PC-9 (cell line): Measurements from ENCODE around the gene ARGLU1. TPM values are rescaled to one million over a fixed set of nuclear protein-coding genes. Genes with fewer than 3 reads are reported as not detected.

Source experiments
- BruUV-seq: library from RNA; stranded (reverse); fragments of 400-500 nt; replicated peaks from 2 replicates; lab custom pipeline; 2021; lab: Mats Ljungman, UMichigan
- CTCF ChIA-PET: fragments of 300-600 bp; sonication (Branson Sonifier 250); formaldehyde crosslinking; loops from one replicate; lab custom pipeline; 2022; ENCODE audit warnings: antibody characterized with exemption; lab: Charles Lee
- POLR2A ChIA-PET: fragments of 300-600 bp; sonication (Branson Sonifier 250); formaldehyde crosslinking; loops from one replicate; lab custom pipeline; 2022; ENCODE audit warnings: antibody characterized with exemption; ENCODE audit not compliant: unreplicated experiment; lab: Charles Lee
- DNase-seq, 2 experiments: peaks; one replicate each; pipeline versions ENCODE4 v3.0.0 to v3.0.0-alpha.2; 2015 to 2022; ENCODE audit warnings: mixed read lengths in 1 of 2
- H2AFZ ChIP-seq: fragments of 200-600 bp; sonication (generic); 2 replicates; pipeline ENCODE4 v1.8.1; 2017; ENCODE audit warnings: antibody characterized with exemption
- H3F3A ChIP-seq: fragments of 200-600 bp; sonication (generic); 2 replicates; pipeline ENCODE4 v1.8.1; 2017; ENCODE audit warnings: antibody characterized with exemption, mild to moderate bottlenecking, low read depth; ENCODE audit not compliant: insufficient read depth
- H3K27ac ChIP-seq: fragments of 200-600 bp; sonication (generic); 2 replicates; pipeline ENCODE4 v1.6.1; 2016; ENCODE audit warnings: mixed run types
- H3K27me3 ChIP-seq: fragments of 200-600 bp; sonication (generic); 2 replicates; pipeline ENCODE4 v1.6.1; 2016; ENCODE audit warnings: low read depth, mixed run types; ENCODE audit not compliant: insufficient read depth
- H3K36me3 ChIP-seq: fragments of 200-600 bp; sonication (generic); 2 replicates; pipeline ENCODE4 v1.6.1; 2016; ENCODE audit warnings: low read depth, mixed run types
- H3K4me1 ChIP-seq: fragments of 200-600 bp; sonication (generic); replicated peaks from 2 replicates; pipeline ENCODE4 v1.6.1; 2016; ENCODE audit warnings: mixed run types; ENCODE audit not compliant: insufficient read depth
- H3K4me2 ChIP-seq: fragments of 200-600 bp; sonication (generic); 2 replicates; pipeline ENCODE4 v1.6.1; 2017; ENCODE audit warnings: mixed run types
- H3K4me3 ChIP-seq: fragments of 200-600 bp; sonication (generic); 2 replicates; pipeline ENCODE4 v1.6.1; 2016; ENCODE audit warnings: mixed run types
- H3K79me2 ChIP-seq: fragments of 200-600 bp; sonication (generic); 2 replicates; pipeline ENCODE4 v1.6.1; 2017; ENCODE audit warnings: low read depth, mixed run types
- H3K9me2 ChIP-seq: fragments of 200-600 bp; sonication (generic); 2 replicates; pipeline ENCODE4 v1.8.1; 2017; ENCODE audit warnings: mild to moderate bottlenecking; ENCODE audit not compliant: insufficient read depth
- H3K9me3 ChIP-seq: fragments of 200-600 bp; sonication (generic); 2 replicates; pipeline ENCODE4 v1.8.1; 2016; ENCODE audit warnings: low read depth; ENCODE audit not compliant: insufficient read depth
- H4K20me1 ChIP-seq: fragments of 200-600 bp; sonication (generic); 2 replicates; pipeline ENCODE4 v1.8.1; 2017; ENCODE audit not compliant: insufficient read depth
- CTCF ChIP-seq: fragments of 200-600 bp; sonication (generic); conservative IDR thresholded peaks from 2 replicates; pipeline ENCODE4 v1.6.1; 2017; ENCODE audit warnings: mixed run types, antibody characterized with exemption, mild to moderate bottlenecking, moderate library complexity
- EZH2 ChIP-seq: fragments of 200-600 bp; sonication (generic); IDR thresholded peaks from 2 replicates; pipeline ENCODE4 v1.8.0; 2017; ENCODE audit warnings: antibody characterized with exemption, low read depth
- intact Hi-C: fragments of 100-400 bp; cut with micrococcal nuclease; formaldehyde crosslinking; loops from one replicate; pipeline ENCODE4 v1.10.0; 2022; ENCODE audit not compliant: unreplicated experiment
- total RNA-seq: library from RNA; stranded (reverse); gene quantifications from 2 replicates; pipeline ENCODE4 v1.2.3, GENCODE V29; 2021

The ARGLU1 gene
- total RNA-seq, 1 experiment from 2014 or later = 89.2 TPM

DNA sequence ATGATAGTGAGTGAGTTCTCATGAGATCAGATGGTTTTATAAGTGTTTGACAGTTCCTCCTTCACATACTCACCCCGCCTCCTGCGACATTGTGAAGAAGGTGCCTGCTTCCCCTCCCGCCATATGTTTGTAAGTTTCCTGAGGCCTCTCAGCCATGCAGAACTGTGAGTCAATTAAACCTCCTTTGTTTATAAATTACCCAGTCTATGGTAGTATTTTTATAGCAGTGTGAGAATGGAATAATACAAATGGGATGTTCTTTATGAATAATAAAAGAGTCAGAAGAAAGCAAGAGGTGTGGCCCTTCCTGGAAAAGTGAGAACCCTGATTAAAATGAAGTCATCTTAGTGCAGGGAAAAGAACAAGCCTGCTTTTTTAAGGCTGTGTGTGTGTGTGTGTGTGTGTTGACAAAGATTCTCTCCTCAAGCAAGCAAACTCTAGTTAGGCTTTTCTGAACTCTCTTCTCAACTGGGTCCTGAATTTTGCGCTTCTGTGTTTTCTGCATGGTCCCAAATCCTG lies 18.8 kb upstream of the ARGLU1 start:
- Histone ChIP-seq H4K20me1 (no peaks in the 10 kb centered on the region), H3K9me3 (peaks cover 18% of the 10 kb centered on the region), H3K4me2 (no peak overlapping the region), H3K4me1 (peaks cover 5% of the 10 kb centered on the region; the same call in 1 of the 2 replicates), H3K79me2 (no peaks in the 10 kb centered on the region), H3K27ac (no peak overlapping the region), H2AFZ (no peak overlapping the region), H3K9me2 (peaks cover under 1% of the 10 kb centered on the region; the same call in 1 of the 2 replicates), H3K36me3 (no peaks in the 10 kb centered on the region), H3F3A (no peaks in the 10 kb centered on the region), H3K4me3 (no peak overlapping the region), H3K27me3 (no peaks in the 10 kb centered on the region)
- intact Hi-C loops = no loop called here
- BruUV-seq = no TSS peak
- CTCF ChIA-PET = no interaction called here
- TF ChIP-seq CTCF (no peak), EZH2 (no peak)
- POLR2A ChIA-PET = no interaction called here
- no peak for DNase-seq

DNA sequence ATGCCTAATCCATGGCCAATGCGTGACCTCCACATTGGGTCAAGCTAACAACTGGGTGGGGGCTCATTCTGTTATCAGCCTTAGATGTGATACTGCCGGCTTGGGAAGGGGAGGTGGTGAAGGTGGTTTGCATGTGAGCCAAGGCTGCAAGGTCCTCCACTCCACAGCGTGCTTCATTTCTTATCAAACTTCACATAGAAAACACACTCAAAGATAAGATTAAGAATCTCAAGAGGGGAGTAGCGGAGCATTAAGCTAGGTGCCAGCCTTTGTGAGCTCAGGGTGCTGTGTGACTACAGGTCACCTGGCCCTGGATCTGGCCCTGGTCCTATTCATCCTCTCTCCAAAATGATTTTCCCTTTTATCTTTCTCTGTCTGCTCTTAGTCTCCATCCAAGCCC lies 13.3 kb upstream of the ARGLU1 start:
- H3K9me2 ChIP-seq = 0 out of 2 replicates have a peak, but pooled peaks cover 5% of the 10 kb centered on the region
- TF ChIP-seq CTCF = no peak
- no peak for TF ChIP-seq EZH2
- DNase-seq = no peak
- H4K20me1 ChIP-seq = no peaks in the 10 kb centered on the region
- H3K27ac ChIP-seq = no peak overlapping the region
- intact Hi-C loops = no loop called here
- no peaks in the 10 kb centered on the region for H3K4me1 ChIP-seq
- no peak overlapping the region for H3K4me2 ChIP-seq
- H3K9me3 ChIP-seq = peaks cover 12% of the 10 kb centered on the region; the same call in 1 of the 2 replicates
- no peaks in the 10 kb centered on the region for H3K27me3 ChIP-seq
- BruUV-seq = no TSS peak
- ChIA-PET POLR2A (no interaction called here), CTCF (no interaction called here)
- H2AFZ ChIP-seq = no peak overlapping the region
- H3K36me3 ChIP-seq = no peaks in the 10 kb centered on the region
- no peak overlapping the region for H3K4me3 ChIP-seq
- no peaks in the 10 kb centered on the region for H3K79me2 ChIP-seq
- no peaks in the 10 kb centered on the region for H3F3A ChIP-seq

GRCh38 chr13:106575896-106576295 lies 8.0 kb upstream of the ARGLU1 start:
- no peak overlapping the region for H2AFZ ChIP-seq
- no peaks in the 10 kb centered on the region for H3K9me3 ChIP-seq
- no peaks in the 10 kb centered on the region for H3K27me3 ChIP-seq
- ChIA-PET POLR2A (no interaction called here), CTCF (no interaction called here)
- no peaks in the 10 kb centered on the region for H3F3A ChIP-seq
- H3K9me2 ChIP-seq = no peaks in the 10 kb centered on the region
- no peaks in the 10 kb centered on the region for H3K36me3 ChIP-seq
- no peak overlapping the region for H3K4me3 ChIP-seq
- no peak overlapping the region for H3K4me2 ChIP-seq
- intact Hi-C loops = no loop called here
- no peak overlapping the region for H3K27ac ChIP-seq
- BruUV-seq = no TSS peak
- TF ChIP-seq CTCF (no peak), EZH2 (no peak)
- no peaks in the 10 kb centered on the region for H3K4me1 ChIP-seq
- no peak for DNase-seq
- no peaks in the 10 kb centered on the region for H3K79me2 ChIP-seq
- H4K20me1 ChIP-seq = no peaks in the 10 kb centered on the region
